ENCODE results near the gene AGK. TPM values are rescaled to one million over a fixed set of nuclear protein-coding genes. Genes with fewer than 3 reads are reported as not detected.
A peak's percentile ranks its signal among the peaks of the same experiment; 100 is the strongest.

Gene AGK
- total RNA-seq, 1 donor from 2014 or later, result 25.6 TPM

- Mint-ChIP-seq H3K36me3 (ENCODE audit: insufficient read depth) (peaks cover 6% of the 10 kb centered on the region), H3K27ac (peak overlapping the region; percentile 84), H3K4me3 (ENCODE audit: low read depth) (no peak overlapping the region), H3K9me3 (ENCODE audit: low read depth) (no peaks in the 10 kb centered on the region), H3K4me1 (ENCODE audit: low read depth) (peaks cover 11% of the 10 kb centered on the region), H3K27me3 (no peaks in the 10 kb centered on the region)
- peak; percentile 80 for TF ChIP-seq CTCF (IDR thresholded peaks at IDR 0.05; ENCODE audit: unreplicated experiment)
- peak; percentile 43 for DNase-seq (ENCODE audit: low spot score, unreplicated experiment)
Measured at GRCh38 chr7:141654551-141654950, 103.3 kb downstream of the AGK start.

GRCh38 chr7:141659501-141659900, 108.3 kb downstream of the AGK start:
- no peak overlapping the region for H3K4me3 Mint-ChIP-seq (ENCODE audit: low read depth)
- no peak for TF ChIP-seq CTCF (IDR thresholded peaks at IDR 0.05; ENCODE audit: unreplicated experiment)
- H3K4me1 Mint-ChIP-seq (ENCODE audit: low read depth), result peaks cover 2% of the 10 kb centered on the region
- no peak for DNase-seq (ENCODE audit: low spot score, unreplicated experiment)
- no peaks in the 10 kb centered on the region for H3K27me3 Mint-ChIP-seq
- H3K27ac Mint-ChIP-seq, result no peak overlapping the region
- H3K9me3 Mint-ChIP-seq (ENCODE audit: low read depth), result no peaks in the 10 kb centered on the region
- peaks cover 6% of the 10 kb centered on the region for H3K36me3 Mint-ChIP-seq (ENCODE audit: insufficient read depth)

- Mint-ChIP-seq H3K36me3 (ENCODE audit: insufficient read depth) (peaks cover 6% of the 10 kb centered on the region), H3K27ac (peak overlapping the region; percentile 67), H3K4me1 (ENCODE audit: low read depth) (no peaks in the 10 kb centered on the region), H3K4me3 (ENCODE audit: low read depth) (no peak overlapping the region), H3K27me3 (no peaks in the 10 kb centered on the region), H3K9me3 (ENCODE audit: low read depth) (no peaks in the 10 kb centered on the region)
- TF ChIP-seq CTCF (IDR thresholded peaks at IDR 0.05; ENCODE audit: unreplicated experiment), result no peak
- no peak for DNase-seq (ENCODE audit: low spot score, unreplicated experiment)
Measured at GRCh38 chr7:141660259-141660658, 109.0 kb downstream of the AGK start.

- no peak overlapping the region for H3K27ac Mint-ChIP-seq
- H3K36me3 Mint-ChIP-seq (ENCODE audit: insufficient read depth), result peaks cover 14% of the 10 kb centered on the region
- no peak for DNase-seq (ENCODE audit: low spot score, unreplicated experiment)
- H3K4me1 Mint-ChIP-seq (ENCODE audit: low read depth), result no peaks in the 10 kb centered on the region
- TF ChIP-seq CTCF (IDR thresholded peaks at IDR 0.05; ENCODE audit: unreplicated experiment), result no peak
- H3K9me3 Mint-ChIP-seq (ENCODE audit: low read depth), result no peaks in the 10 kb centered on the region
- H3K27me3 Mint-ChIP-seq, result no peaks in the 10 kb centered on the region
- no peak overlapping the region for H3K4me3 Mint-ChIP-seq (ENCODE audit: low read depth)
Measured at GRCh38 chr7:141663081-141663849, 112.1 kb downstream of the AGK start.

GRCh38 chr7:141664450-141664849, 113.2 kb downstream of the AGK start:
- TF ChIP-seq CTCF (IDR thresholded peaks at IDR 0.05; ENCODE audit: unreplicated experiment), result no peak
- no peak for DNase-seq (ENCODE audit: low spot score, unreplicated experiment)
- Mint-ChIP-seq H3K36me3 (ENCODE audit: insufficient read depth) (peaks cover 15% of the 10 kb centered on the region), H3K27me3 (no peaks in the 10 kb centered on the region), H3K27ac (no peak overlapping the region), H3K4me1 (ENCODE audit: low read depth) (no peaks in the 10 kb centered on the region), H3K9me3 (ENCODE audit: low read depth) (no peaks in the 10 kb centered on the region), H3K4me3 (ENCODE audit: low read depth) (no peak overlapping the region)

Measured in progenitor cell of endocrine pancreas (in vitro differentiated cells).